ENCODE results near the gene SLC7A6. TPM values are rescaled to one million over a fixed set of nuclear protein-coding genes. Genes with fewer than 3 reads are reported as not detected.

Gene SLC7A6
- total and polyA plus RNA-seq, 10 of the 15 experiments (the other 5 are each of a cell fraction or from before 2014, with no cell fraction given) = 8.2 to 60.4 (median 28.6) TPM

DNA sequence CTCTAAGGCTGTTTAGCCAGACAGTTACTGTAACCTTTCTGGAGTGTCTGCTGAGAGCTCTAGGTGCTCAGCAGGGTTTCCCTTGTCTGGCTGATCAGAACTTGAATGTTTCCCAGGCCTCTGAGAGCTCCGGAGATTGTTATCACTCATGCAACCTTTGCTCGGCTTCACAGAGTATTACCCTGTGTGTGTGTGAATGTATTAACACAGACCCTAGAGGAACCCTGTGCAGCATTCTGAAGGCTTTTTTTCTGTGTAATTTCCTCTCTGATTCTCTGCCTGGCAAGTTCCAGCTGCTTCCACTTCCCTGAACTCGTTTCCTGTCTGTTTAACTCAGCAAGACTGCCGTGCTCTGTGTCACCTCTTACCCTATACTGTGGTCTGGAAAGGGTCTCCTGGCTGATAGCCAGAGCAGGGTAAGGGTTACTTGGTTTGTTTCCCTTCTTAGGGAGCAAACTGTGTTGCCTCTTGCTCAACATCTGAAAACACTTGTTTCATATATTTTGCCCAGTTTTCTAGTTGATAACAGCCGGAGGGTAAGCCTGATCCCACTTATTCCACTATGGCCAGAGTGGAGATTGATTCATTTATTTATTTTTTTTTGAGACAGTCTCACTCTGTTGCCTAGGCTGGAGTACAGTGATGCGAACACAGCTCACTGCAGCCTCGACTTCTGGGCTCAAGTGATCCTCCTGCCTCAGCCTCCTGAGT lies 68.2 kb downstream of the SLC7A6 start:
- ATAC-seq = no peak
- no TSS peak for BruUV-seq (replicated peaks)
- Histone ChIP-seq H3K4me2 (ENCODE audit: control insufficient read depth, insufficient read depth) (no peak overlapping the region), H3K36me3 (ENCODE audit: control insufficient read depth in 2 of 2, insufficient read depth in 2 of 2, low read length in 1 of 2) (peaks cover 2 to 26% of the 10 kb centered on the region in 2 experiments; a peak in 3 of 4 replicates), H3K27me3 (replicated peaks in 1 of 2; ENCODE audit: control insufficient read depth in 2 of 2, insufficient read depth in 2 of 2, low read length in 1 of 2) (no peaks in the 10 kb centered on the region), H3K9me3 (replicated peaks; ENCODE audit: control insufficient read depth, insufficient read depth, low read length) (no peaks in the 10 kb centered on the region), H3K9ac (ENCODE audit: control insufficient read depth, insufficient read depth, low read length) (no peak overlapping the region), H3K79me2 (ENCODE audit: control insufficient read depth, insufficient read depth, low read length) (no peaks in the 10 kb centered on the region), H3K4me1 (ENCODE audit: control insufficient read depth, insufficient read depth, low read length) (peaks cover 16% of the 10 kb centered on the region), H3K4me3 (no peak overlapping the region), H4K20me1 (ENCODE audit: control insufficient read depth, insufficient read depth) (no peaks in the 10 kb centered on the region), H2AFZ (ENCODE audit: control insufficient read depth, low read depth, low read length) (no peak overlapping the region), H3K27ac (ENCODE audit: control insufficient read depth, insufficient read depth) (peak overlapping the region; percentile 26)
- RAD21 ChIA-PET (ENCODE audit: unreplicated experiment) = interaction anchor here (1.2 to 15.5 kb wide), 3 partner anchors 14 to 91 kb away, joined by 3 to 399 read pairs (median 3); partner anchors contain the start of gene SLC7A6
- in situ Hi-C loops (cut with MboI) (no loop called here), intact Hi-C loops (cut with micrococcal nuclease; ENCODE audit: unreplicated experiment) (no loop called here)
- CTCF ChIA-PET = interaction anchor here (1.0 to 21.7 kb wide), 4 partner anchors 29 to 138 kb away, joined by 3 to 747 read pairs (median 3); partner anchors contain the start of gene SLC7A6
- FAIRE-seq = no peak
- POLR2A ChIA-PET = interaction anchor here (1.0 to 1.1 kb wide), 2 partner anchors 24 to 96 kb away, joined by 3 read pairs; no protein-coding TSS in a partner anchor
- SMC1A ChIA-PET (ENCODE audit: uncharacterized antibody, unreplicated experiment) = interaction anchor here (0.8 to 2.9 kb wide), 5 partner anchors 32 to 76 kb away, joined by 3 to 15 read pairs (median 4); partner anchors contain the start of gene SLC7A6
- no peak for TF ChIP-seq TARDBP (IDR thresholded peaks at IDR 0.05; ENCODE audit: borderline replicate concordance)
- TF ChIP-seq, protein P1, sequence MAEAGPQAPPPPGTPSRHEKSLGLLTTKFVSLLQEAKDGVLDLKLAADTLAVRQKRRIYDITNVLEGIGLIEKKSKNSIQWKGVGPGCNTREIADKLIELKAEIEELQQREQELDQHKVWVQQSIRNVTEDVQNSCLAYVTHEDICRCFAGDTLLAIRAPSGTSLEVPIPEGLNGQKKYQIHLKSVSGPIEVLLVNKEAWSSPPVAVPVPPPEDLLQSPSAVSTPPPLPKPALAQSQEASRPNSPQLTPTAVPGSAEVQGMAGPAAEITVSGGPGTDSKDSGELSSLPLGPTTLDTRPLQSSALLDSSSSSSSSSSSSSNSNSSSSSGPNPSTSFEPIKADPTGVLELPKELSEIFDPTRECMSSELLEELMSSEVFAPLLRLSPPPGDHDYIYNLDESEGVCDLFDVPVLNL (IDR thresholded peaks at IDR 0.05; ENCODE audit: low read depth, low read length) = no peak
- no peak for TF ChIP-seq CEBPB (IDR thresholded peaks at IDR 0.05; ENCODE audit: borderline replicate concordance in 1 of 2, low read depth in 2 of 2, low read length in 2 of 2)
- no peak for TF ChIP-seq TCF7 (IDR thresholded peaks at IDR 0.05; ENCODE audit: borderline replicate concordance)
- 0 out of 2 replicates have a peak, but pooled peaks have one; percentile 8 for TF ChIP-seq RUNX3 (IDR thresholded peaks at IDR 0.05; ENCODE audit: low read length)
- TF ChIP-seq NFYB (IDR thresholded peaks at IDR 0.05; ENCODE audit: insufficient read depth, low read depth, low read length) = no peak
- TF ChIP-seq PAX5 (IDR thresholded peaks at IDR 0.05; ENCODE audit: borderline replicate concordance, low read depth, low read length) = no peak
- TF ChIP-seq MTA3 (IDR thresholded peaks at IDR 0.05; ENCODE audit: borderline replicate concordance, low read length) = no peak
- no peak for TF ChIP-seq ZBED1 (IDR thresholded peaks at IDR 0.05; ENCODE audit: borderline replicate concordance)
- TF ChIP-seq, protein P2, sequence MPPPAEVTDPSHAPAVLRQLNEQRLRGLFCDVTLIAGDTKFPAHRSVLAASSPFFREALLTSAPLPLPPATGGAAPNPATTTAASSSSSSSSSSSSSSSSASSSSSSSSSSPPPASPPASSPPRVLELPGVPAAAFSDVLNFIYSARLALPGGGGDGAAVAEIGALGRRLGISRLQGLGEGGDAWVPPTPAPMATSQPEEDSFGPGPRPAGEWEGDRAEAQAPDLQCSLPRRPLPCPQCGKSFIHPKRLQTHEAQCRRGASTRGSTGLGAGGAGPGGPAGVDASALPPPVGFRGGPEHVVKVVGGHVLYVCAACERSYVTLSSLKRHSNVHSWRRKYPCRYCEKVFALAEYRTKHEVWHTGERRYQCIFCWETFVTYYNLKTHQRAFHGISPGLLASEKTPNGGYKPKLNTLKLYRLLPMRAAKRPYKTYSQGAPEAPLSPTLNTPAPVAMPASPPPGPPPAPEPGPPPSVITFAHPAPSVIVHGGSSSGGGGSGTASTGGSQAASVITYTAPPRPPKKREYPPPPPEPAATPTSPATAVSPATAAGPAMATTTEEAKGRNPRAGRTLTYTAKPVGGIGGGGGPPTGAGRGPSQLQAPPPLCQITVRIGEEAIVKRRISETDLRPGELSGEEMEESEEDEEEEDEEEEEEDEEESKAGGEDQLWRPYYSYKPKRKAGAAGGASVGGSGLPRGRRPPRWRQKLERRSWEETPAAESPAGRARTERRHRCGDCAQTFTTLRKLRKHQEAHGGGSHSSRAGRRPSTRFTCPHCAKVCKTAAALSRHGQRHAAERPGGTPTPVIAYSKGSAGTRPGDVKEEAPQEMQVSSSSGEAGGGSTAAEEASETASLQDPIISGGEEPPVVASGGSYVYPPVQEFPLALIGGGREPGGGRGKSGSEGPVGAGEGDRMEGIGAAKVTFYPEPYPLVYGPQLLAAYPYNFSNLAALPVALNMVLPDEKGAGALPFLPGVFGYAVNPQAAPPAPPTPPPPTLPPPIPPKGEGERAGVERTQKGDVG (CRISPR knock-in tag; IDR thresholded peaks at IDR 0.05) = no peak
- peak in 1 of 2 experiments; percentile 77; a peak in 2 of 4 replicates for TF ChIP-seq ETV6 (conservative IDR thresholded peaks at IDR 0.05 in 1 of 2, IDR thresholded peaks at IDR 0.05 in 1 of 2; ENCODE audit: borderline replicate concordance in 1 of 2, low read depth in 1 of 2)
- no peak for TF ChIP-seq ATF7 (IDR thresholded peaks at IDR 0.05; ENCODE audit: low read depth)
- TF ChIP-seq, protein P3, sequence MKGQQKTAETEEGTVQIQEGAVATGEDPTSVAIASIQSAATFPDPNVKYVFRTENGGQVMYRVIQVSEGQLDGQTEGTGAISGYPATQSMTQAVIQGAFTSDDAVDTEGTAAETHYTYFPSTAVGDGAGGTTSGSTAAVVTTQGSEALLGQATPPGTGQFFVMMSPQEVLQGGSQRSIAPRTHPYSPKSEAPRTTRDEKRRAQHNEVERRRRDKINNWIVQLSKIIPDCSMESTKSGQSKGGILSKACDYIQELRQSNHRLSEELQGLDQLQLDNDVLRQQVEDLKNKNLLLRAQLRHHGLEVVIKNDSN (IDR thresholded peaks at IDR 0.05; ENCODE audit: borderline replicate concordance, extremely low read length, insufficient read depth, low read depth, low read length) = no peak
- no peak for DNase-seq (ENCODE audit: low read depth, low spot score)
- WGBS (ENCODE audit: insufficient coverage, insufficient replicate concordance, low lambda C conversion rate, missing lambda C conversion rate) = 53% methylated on average over 7 of the region's 7 CpGs

Data from GM12878 (cell line).